CD4-positive, alpha-beta T cell treated with Interleukin-15 for 4 hours (primary cell): Measurements from ENCODE around the gene CYB561A3.

ENCODE experiments used
- DNase-seq: peaks from one replicate; pipeline ENCODE4 v3.0.0-alpha.2; 2020; ENCODE audit warnings: low spot score

Gene CYB561A3

GRCh38 chr11:61325649-61326414 is 35.9 kb downstream of the CYB561A3 start:
- no peak for DNase-seq

- DNase-seq = no peak
Measured at GRCh38 chr11:61315260-61315659, 46.4 kb downstream of the CYB561A3 start.

- no peak for DNase-seq
Measured at GRCh38 chr11:61310749-61311148, 50.9 kb downstream of the CYB561A3 start.

GRCh38 chr11:61309739-61310138 is 51.9 kb downstream of the CYB561A3 start:
- no peak for DNase-seq

GRCh38 chr11:61309141-61309540 is 52.5 kb downstream of the CYB561A3 start:
- DNase-seq = no peak

GRCh38 chr11:61307354-61307753 is 54.3 kb downstream of the CYB561A3 start:
- no peak for DNase-seq

- DNase-seq = no peak
Measured at GRCh38 chr11:61306221-61306620, 55.5 kb downstream of the CYB561A3 start.

- DNase-seq = no peak
Measured at GRCh38 chr11:61305417-61305816, 56.3 kb downstream of the CYB561A3 start.

- no peak for DNase-seq
Measured at GRCh38 chr11:61303725-61304124, 58.0 kb downstream of the CYB561A3 start.

GRCh38 chr11:61302550-61302949 is 59.1 kb downstream of the CYB561A3 start:
- no peak for DNase-seq
